Esophagus muscularis mucosa (tissue), 4 donors: ENCODE results near the gene SUFU. TPM values are rescaled to one million over a fixed set of nuclear protein-coding genes. Genes with fewer than 3 reads are reported as not detected.

Experiments
- DNase-seq: peaks from one replicate; pipeline ENCODE4 v3.0.0-alpha.2; 2017; ENCODE audit errors: extremely low spot score
- H3K27ac ChIP-seq, 4 donors: fragments of 200-600 bp; sonication (generic); replicated peaks in 1 of 4; 1 replicate in 3 of 4; 2 replicates in 1 of 4; pipeline ENCODE4 v1.5.1; 2016 to 2019; ENCODE audit warnings: mild to moderate bottlenecking in 1 of 4
- H3K27me3 ChIP-seq, 4 donors: fragments of 200-600 bp; sonication (generic); one replicate each; pipeline versions ENCODE4 v1.5.1 to v1.6.0; 2016 to 2019
- H3K36me3 ChIP-seq, 4 donors: fragments of 200-600 bp; sonication (generic); one replicate each; pipeline ENCODE4 v1.5.1; 2016 to 2019
- H3K4me1 ChIP-seq, 4 donors: fragments of 200-600 bp; sonication (generic); one replicate each; pipeline ENCODE4 v1.5.1; 2016 to 2019
- H3K4me3 ChIP-seq, 4 donors: fragments of 200-600 bp; sonication (generic); 1 replicate in 2 of 4; 2 replicates in 2 of 4; pipeline ENCODE4 v1.5.1; 2016 to 2019; ENCODE audit warnings: mild to moderate bottlenecking in 4 of 4, moderate library complexity in 1 of 4
- H3K9me3 ChIP-seq, 4 donors: fragments of 200-600 bp; sonication (generic); 1 replicate in 3 of 4; 2 replicates in 1 of 4; pipeline ENCODE4 v1.5.1; 2016 to 2019
- CTCF ChIP-seq, 3 experiments: fragments of 200-600 bp in 2 of 3; fragments of 450-650 bp in 1 of 3; sonication (generic) in 2 of 3; IDR thresholded peaks; one replicate each; pipeline ENCODE4 v1.5.1; 2017 to 2019; ENCODE audit warnings: antibody characterized with exemption in 3 of 3, mild to moderate bottlenecking in 2 of 3, moderate library complexity in 1 of 3
- EP300 ChIP-seq: sonication (generic); formaldehyde crosslinking; IDR thresholded peaks from one replicate; pipeline ENCODE4 v1.6.1; 2017; ENCODE audit warnings: antibody characterized with exemption
- POLR2A ChIP-seq: fragments of 450-650 bp; IDR thresholded peaks from one replicate; pipeline ENCODE4 v1.6.1; 2017; ENCODE audit warnings: antibody characterized with exemption, moderate library complexity, mild to moderate bottlenecking, low read depth
- POLR2AphosphoS5 ChIP-seq, 2 donors: sonication (generic); formaldehyde crosslinking; IDR thresholded peaks; one replicate each; pipeline ENCODE4 v1.6.1; 2017; ENCODE audit warnings: antibody characterized with exemption in 2 of 2
- WGBS: methylation state at CpG from one replicate; pipeline ENCODE4 v1.1.5; 2018; 5-methylcytosine and 5-hydroxymethylcytosine counted together
- intact Hi-C: fragments of 100-400 bp; cut with DNase I; formaldehyde crosslinking; loops from one replicate; pipeline ENCODE4 v1.15.1; 2023
- total RNA-seq, 4 donors: library from RNA; depleted of rRNA; stranded (reverse); fragments of >200 nt; gene quantifications; one replicate each; pipeline versions ENCODE4 v1.1.0 to v1.2.1, GENCODE V29; 2016

The SUFU gene
- total RNA-seq, 4 donors from 2014 or later: 5.0 to 11.7 (median 10.1) TPM

- no peaks in the 10 kb centered on the region for H3K27me3 ChIP-seq
- intact Hi-C loops: no loop called here
- WGBS: 67% methylated on average over 3 of the region's 6 CpGs
- H3K4me3 ChIP-seq: no peak overlapping the region
- DNase-seq: no peak
- peaks cover 0 to 88% (median 49%) of the 10 kb centered on the region in 4 donors for H3K36me3 ChIP-seq
- TF ChIP-seq POLR2AphosphoS5 (IDR thresholded peaks at IDR 0.05): no peak
- TF ChIP-seq EP300: no peak
- TF ChIP-seq POLR2A: no peak
- no peak for TF ChIP-seq CTCF (IDR thresholded peaks at IDR 0.05)
- H3K27ac ChIP-seq: peak overlapping the region in 3 of 4 donors; percentile 16 to 73 (median 69)
- no peaks in the 10 kb centered on the region for H3K9me3 ChIP-seq
- peaks cover 65 to 91% (median 83%) of the 10 kb centered on the region in 4 donors for H3K4me1 ChIP-seq
Measured at GRCh38 chr10:102600816-102601215, 97.0 kb downstream of the SUFU start.

- WGBS: 93% methylated on average over 8 of the region's 9 CpGs
- Histone ChIP-seq H3K36me3 (peaks cover 0 to 86% (median 51%) of the 10 kb centered on the region in 4 donors), H3K4me3 (no peak overlapping the region), H3K27me3 (no peaks in the 10 kb centered on the region), H3K4me1 (peaks cover 58 to 83% (median 75%) of the 10 kb centered on the region in 4 donors), H3K9me3 (no peaks in the 10 kb centered on the region), H3K27ac (peak overlapping the region; percentile 38 to 73 (median 58))
- intact Hi-C loops: no loop called here
- no peak for DNase-seq
- TF ChIP-seq EP300 (no peak), POLR2A (no peak), CTCF (IDR thresholded peaks at IDR 0.05) (no peak), POLR2AphosphoS5 (IDR thresholded peaks at IDR 0.05) (no peak)
Measured at GRCh38 chr10:102601639-102602038, 97.9 kb downstream of the SUFU start.

- no peaks in the 10 kb centered on the region for H3K9me3 ChIP-seq
- TF ChIP-seq POLR2A (no peak), POLR2AphosphoS5 (IDR thresholded peaks at IDR 0.05) (peak; percentile 41 to 46), EP300 (no peak), CTCF (IDR thresholded peaks at IDR 0.05) (no peak)
- intact Hi-C loops: no loop called here
- no peak for DNase-seq
- H3K27ac ChIP-seq: peak overlapping the region; percentile 38 to 73 (median 58)
- no peak overlapping the region for H3K4me3 ChIP-seq
- peaks cover 52 to 74% (median 69%) of the 10 kb centered on the region in 4 donors for H3K4me1 ChIP-seq
- peaks cover 0 to 78% (median 50%) of the 10 kb centered on the region in 4 donors for H3K36me3 ChIP-seq
- H3K27me3 ChIP-seq: no peaks in the 10 kb centered on the region
- 78% methylated on average over 4 of the region's 4 CpGs for WGBS
Measured at GRCh38 chr10:102602272-102603045, 98.7 kb downstream of the SUFU start.

GRCh38 chr10:102603946-102604345 lies 100.2 kb downstream of the SUFU start:
- 57% methylated on average over 6 of the region's 7 CpGs for WGBS
- DNase-seq: no peak
- no peak for TF ChIP-seq EP300
- no peak for TF ChIP-seq POLR2AphosphoS5 (IDR thresholded peaks at IDR 0.05)
- no peak for TF ChIP-seq CTCF (IDR thresholded peaks at IDR 0.05)
- no peak for TF ChIP-seq POLR2A
- intact Hi-C loops: no loop called here
- no peaks in the 10 kb centered on the region for H3K27me3 ChIP-seq
- peak overlapping the region; percentile 19 to 73 (median 60) for H3K27ac ChIP-seq
- H3K9me3 ChIP-seq: no peaks in the 10 kb centered on the region
- H3K4me3 ChIP-seq: no peak overlapping the region
- H3K36me3 ChIP-seq: peaks cover 0 to 63% (median 37%) of the 10 kb centered on the region in 4 donors
- peaks cover 39 to 62% (median 56%) of the 10 kb centered on the region in 4 donors for H3K4me1 ChIP-seq
